OCI-LY3 (cell line): ENCODE measurements around the gene TPX2.

Experiments
- CTCF ChIP-seq: fragments of 200-600, 300-600 bp; sonication (generic); IDR thresholded peaks from 2 replicates; pipeline ENCODE4 v1.5.1; 2014; ENCODE audit warnings: antibody characterized with exemption, low read length, low read depth
- EZH2phosphoT487 ChIP-seq: fragments of 200-600 bp; shearing (Covaris generic); IDR thresholded peaks from 2 replicates; pipeline ENCODE4 v1.6.1; 2018; ENCODE audit warnings: antibody characterized with exemption, mixed run types, low read depth

DNA sequence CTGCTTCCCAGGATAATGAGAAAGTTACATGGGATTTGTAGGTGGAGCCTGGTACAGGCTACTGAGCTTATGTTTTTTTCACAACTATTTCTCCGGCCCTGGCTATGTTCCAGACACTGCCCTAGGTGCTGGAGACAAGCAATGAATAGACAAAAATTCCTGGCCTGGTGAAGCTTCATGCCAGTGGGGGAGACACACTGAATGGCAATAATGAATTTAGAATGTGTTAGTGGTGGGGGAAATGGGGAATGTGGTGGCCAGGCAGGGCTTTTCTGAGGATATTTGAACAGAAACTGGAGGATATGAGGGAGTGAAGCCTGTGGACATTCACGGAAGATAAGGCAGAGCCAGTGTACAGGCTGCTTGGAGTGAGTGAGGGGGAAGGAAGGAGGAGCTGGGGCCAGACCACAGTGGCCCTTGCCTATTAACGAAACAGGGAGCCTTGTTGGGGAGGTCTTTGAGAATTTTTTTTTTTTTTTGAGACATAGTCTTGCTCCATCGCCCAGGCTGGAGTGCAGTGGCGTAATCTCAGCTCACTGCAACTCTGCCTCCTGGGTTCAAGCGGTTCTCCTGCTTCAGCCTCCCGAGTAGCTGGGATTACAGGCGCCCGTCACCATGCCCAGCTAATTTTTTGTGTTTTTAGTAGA is 99.7 kb downstream of the TPX2 start:
- TF ChIP-seq CTCF (no peak), EZH2phosphoT487 (no peak)
